ENCODE results near the gene MCCC1. TPM values are rescaled to one million over a fixed set of nuclear protein-coding genes. Genes with fewer than 3 reads are reported as not detected.

The MCCC1 gene
- total RNA-seq, 4 donors from 2014 or later, result 20.5 to 40.3 (median 35.0) TPM

- no peaks in the 10 kb centered on the region for H3K9me3 ChIP-seq
- TF ChIP-seq CTCF (IDR thresholded peaks at IDR 0.05) (no peak), POLR2A (IDR thresholded peaks at IDR 0.05) (no peak)
- H3K27me3 ChIP-seq, result no peaks in the 10 kb centered on the region
- intact Hi-C loops (cut with DNase I; ENCODE audit: low total_unique reads), result no loop called here
- no peak for DNase-seq
- H3K4me3 ChIP-seq, result no peak overlapping the region
- H3K36me3 ChIP-seq, result peaks cover 0 to 2% of the 10 kb centered on the region in 2 donors
- H3K27ac ChIP-seq, result no peak overlapping the region
- H3K4me1 ChIP-seq, result no peaks in the 10 kb centered on the region
These were observed 84.1 kb downstream of the MCCC1 start for GRCh38 chr3:183015185-183015584.

- intact Hi-C loops (cut with DNase I; ENCODE audit: low total_unique reads), result no loop called here
- Histone ChIP-seq H3K9me3 (no peaks in the 10 kb centered on the region), H3K4me1 (no peaks in the 10 kb centered on the region), H3K36me3 (peaks cover 0 to 2% of the 10 kb centered on the region in 2 donors), H3K4me3 (no peak overlapping the region), H3K27ac (no peak overlapping the region), H3K27me3 (no peaks in the 10 kb centered on the region)
- DNase-seq, result no peak
- TF ChIP-seq POLR2A (IDR thresholded peaks at IDR 0.05), result no peak
- TF ChIP-seq CTCF (IDR thresholded peaks at IDR 0.05), result no peak
These were observed 85.4 kb downstream of the MCCC1 start for GRCh38 chr3:183013856-183014255.

GRCh38 chr3:183013074-183013473 lies 86.2 kb downstream of the MCCC1 start:
- no peaks in the 10 kb centered on the region for H3K9me3 ChIP-seq
- intact Hi-C loops (cut with DNase I; ENCODE audit: low total_unique reads), result no loop called here
- H3K4me1 ChIP-seq, result no peaks in the 10 kb centered on the region
- no peak for TF ChIP-seq CTCF (IDR thresholded peaks at IDR 0.05)
- TF ChIP-seq POLR2A (IDR thresholded peaks at IDR 0.05), result no peak
- H3K36me3 ChIP-seq, result peaks cover 0 to 2% of the 10 kb centered on the region in 2 donors
- DNase-seq, result no peak
- H3K4me3 ChIP-seq, result no peak overlapping the region
- no peak overlapping the region for H3K27ac ChIP-seq
- no peaks in the 10 kb centered on the region for H3K27me3 ChIP-seq

GRCh38 chr3:183008800-183009199 lies 90.5 kb downstream of the MCCC1 start:
- H3K9me3 ChIP-seq, result no peaks in the 10 kb centered on the region
- H3K36me3 ChIP-seq, result no peaks in the 10 kb centered on the region
- no peak overlapping the region for H3K27ac ChIP-seq
- no peaks in the 10 kb centered on the region for H3K27me3 ChIP-seq
- H3K4me1 ChIP-seq, result no peaks in the 10 kb centered on the region
- intact Hi-C loops (cut with DNase I; ENCODE audit: low total_unique reads), result no loop called here
- no peak for DNase-seq
- H3K4me3 ChIP-seq, result no peak overlapping the region
- TF ChIP-seq POLR2A (IDR thresholded peaks at IDR 0.05), result no peak
- no peak for TF ChIP-seq CTCF (IDR thresholded peaks at IDR 0.05)

GRCh38 chr3:183008303-183008702 lies 91.0 kb downstream of the MCCC1 start:
- intact Hi-C loops (cut with DNase I; ENCODE audit: low total_unique reads), result no loop called here
- no peaks in the 10 kb centered on the region for H3K9me3 ChIP-seq
- TF ChIP-seq CTCF (IDR thresholded peaks at IDR 0.05), result no peak
- TF ChIP-seq POLR2A (IDR thresholded peaks at IDR 0.05), result no peak

More at GRCh38 chr3:183008303-183008702, 91.0 kb downstream of the MCCC1 start:
- no peaks in the 10 kb centered on the region for H3K36me3 ChIP-seq
- no peak overlapping the region for H3K27ac ChIP-seq
- H3K4me3 ChIP-seq, result no peak overlapping the region
- no peaks in the 10 kb centered on the region for H3K4me1 ChIP-seq
- no peaks in the 10 kb centered on the region for H3K27me3 ChIP-seq
- no peak for DNase-seq
